Measurements from ENCODE around the gene DSCAML1.

DSCAML1 gene

DNA sequence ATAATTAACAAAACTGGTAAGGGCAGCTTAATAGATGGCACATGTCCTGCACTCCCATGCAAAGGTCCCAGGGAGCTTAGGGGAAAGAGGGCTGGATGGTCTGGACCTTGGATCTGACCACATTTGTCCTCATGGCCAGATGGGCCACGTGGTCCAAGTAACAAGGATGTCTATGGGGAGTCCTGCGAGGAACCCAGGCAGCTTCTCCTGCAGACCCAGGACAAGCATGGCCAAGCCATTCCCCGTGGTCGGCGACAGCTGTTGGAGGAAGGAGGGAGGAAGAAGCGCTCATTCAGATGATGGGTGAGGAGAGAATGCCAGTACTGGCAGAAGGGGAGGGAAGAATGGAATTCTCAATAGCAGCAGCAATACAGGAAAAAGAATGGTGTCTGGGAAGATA is 109.2 kb downstream of the DSCAML1 start:
- DNase-seq = no peak

GRCh38 chr11:117686711-117687110 is 110.3 kb downstream of the DSCAML1 start:
- no peak for DNase-seq

GRCh38 chr11:117685566-117685965 is 111.5 kb downstream of the DSCAML1 start:
- no peak for DNase-seq

- DNase-seq = no peak
Observed at GRCh38 chr11:117684731-117685130, 112.3 kb downstream of the DSCAML1 start.

DNA sequence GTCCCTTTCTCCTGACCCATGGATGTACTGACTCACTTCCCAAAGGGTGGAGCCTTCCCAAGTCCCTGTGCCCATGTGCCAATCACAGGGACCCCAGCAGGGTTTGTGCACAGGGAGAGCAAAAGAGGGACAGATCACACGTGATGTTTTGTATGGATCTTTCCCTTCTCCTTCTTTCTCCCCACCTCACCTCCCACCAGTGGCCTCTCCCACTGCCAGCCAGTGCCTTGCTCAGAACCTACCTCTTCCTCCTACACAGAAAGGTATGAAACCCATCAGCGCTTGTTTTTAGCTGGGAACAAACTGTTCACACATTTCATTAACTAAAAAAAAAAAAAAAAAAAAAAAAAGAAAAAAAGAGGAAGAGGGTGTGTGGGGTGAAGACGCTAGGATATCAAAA is 112.9 kb downstream of the DSCAML1 start:
- no peak for DNase-seq

DNA sequence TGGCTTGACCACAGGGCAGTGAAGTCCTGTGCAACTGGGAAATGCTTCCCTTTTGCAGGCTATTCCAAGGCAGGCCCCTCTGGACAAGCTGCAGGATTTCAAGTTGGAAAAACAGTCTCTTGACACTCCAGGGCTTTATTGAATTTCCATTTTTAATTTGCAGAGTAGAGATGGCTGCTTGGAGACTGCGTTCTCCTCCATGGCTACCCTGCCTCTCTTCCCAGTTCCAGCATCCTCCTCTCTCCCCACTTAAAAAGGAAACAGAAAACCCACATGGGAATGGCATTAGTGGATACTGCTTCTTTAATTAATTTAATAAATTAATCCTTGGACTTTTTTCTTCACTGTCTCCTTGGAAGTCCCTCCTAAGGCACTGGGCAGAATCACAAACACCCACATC is 115.6 kb downstream of the DSCAML1 start:
- DNase-seq = no peak

- no peak for DNase-seq
Observed at GRCh38 chr11:117679461-117679860, 117.6 kb downstream of the DSCAML1 start.

GRCh38 chr11:117678658-117679406 is 118.2 kb downstream of the DSCAML1 start:
- DNase-seq = no peak

DNA sequence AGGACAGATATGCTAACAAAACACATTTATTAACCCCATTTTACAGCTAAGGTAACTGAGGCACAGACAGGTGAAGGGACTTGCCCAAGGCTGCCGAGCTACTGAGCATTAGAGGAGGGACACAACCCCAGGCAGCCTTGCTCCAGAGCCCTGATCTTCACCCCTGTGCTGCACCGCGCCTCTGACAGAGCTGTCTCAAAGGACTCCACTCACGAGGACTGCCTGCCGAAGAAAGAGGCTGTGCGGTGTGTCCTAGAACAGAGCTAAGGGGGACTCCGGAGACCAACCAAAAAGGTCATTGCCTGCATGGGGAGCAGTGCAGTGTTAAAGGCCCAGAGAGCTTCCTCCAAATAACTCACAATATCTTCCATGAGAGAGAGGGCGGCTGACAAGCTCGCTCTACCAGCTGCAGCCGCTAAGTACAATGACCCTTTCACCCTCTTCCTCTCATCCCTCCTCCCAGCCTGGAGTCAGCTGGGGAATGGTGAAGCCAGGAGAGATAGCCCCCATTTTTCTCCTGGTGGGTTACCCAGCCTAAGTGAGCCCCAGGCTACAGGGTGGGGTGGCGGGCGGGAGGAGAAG is 119.2 kb downstream of the DSCAML1 start:
- DNase-seq = no peak

DNA sequence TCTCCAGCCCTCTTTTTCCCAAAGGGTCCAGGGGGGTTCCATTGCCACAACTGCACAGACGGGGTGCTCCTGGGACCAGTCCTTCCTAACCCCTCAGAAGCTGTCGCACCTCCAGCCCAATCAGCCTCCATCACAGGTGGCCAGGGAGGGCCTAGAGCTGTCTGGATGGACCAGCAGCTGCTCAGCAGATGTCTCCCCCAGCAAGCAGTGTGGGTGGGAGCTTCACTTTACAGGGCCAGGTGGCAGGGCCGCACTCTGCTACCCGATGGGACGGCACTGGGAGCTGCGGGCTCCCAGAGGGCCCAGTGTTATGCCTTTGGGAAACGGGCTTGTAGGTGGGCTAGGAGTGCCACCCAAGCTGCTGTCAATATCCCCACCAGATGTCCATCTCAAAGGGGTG is 120.5 kb downstream of the DSCAML1 start:
- no peak for DNase-seq

GRCh38 chr11:117673602-117674001 is 123.4 kb downstream of the DSCAML1 start:
- DNase-seq = no peak

DNA sequence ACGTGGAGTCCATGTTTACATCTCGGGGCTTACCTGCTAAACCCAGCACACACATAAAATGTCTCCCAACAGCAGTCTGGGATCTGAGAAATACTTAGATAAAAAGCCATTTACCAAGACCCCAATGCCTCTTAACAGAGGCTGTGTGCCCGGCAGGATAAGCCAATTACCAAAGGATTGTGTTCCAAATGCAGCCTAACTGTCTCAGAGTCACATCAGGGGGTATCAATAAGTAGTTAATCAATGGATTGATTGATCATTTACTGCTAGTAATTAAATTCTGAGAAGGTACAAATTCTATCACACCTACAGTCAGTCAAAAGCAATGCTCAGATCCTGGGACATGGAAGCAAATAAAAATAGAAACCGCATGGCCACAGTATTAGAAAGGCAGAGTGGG is 125.6 kb downstream of the DSCAML1 start:
- DNase-seq = no peak

- DNase-seq = no peak
Observed at GRCh38 chr11:117670924-117671323, 126.1 kb downstream of the DSCAML1 start.

- no peak for DNase-seq
Observed at GRCh38 chr11:117670443-117670842, 126.6 kb downstream of the DSCAML1 start.

DNA sequence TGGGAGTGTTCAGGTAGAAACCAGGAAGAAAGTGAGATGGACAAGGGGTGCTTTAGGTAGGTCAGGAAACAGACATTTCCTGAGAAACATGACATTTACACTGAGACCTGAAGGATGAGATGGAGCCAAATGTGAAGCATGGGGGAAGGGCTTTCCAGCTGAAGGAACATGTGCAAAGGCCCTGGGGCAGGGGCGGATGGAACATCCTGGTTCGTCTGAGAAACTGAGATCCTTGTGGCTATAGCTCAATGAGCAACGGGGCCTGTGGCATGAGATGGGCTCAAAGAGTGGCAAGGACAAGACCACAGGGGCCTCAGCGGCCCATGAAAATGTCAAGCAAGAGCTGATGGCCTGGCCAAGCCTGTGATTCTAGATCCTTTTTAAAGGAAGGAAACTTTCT is 127.4 kb downstream of the DSCAML1 start:
- no peak for DNase-seq

- DNase-seq = no peak
Observed at GRCh38 chr11:117669062-117669461, 128.0 kb downstream of the DSCAML1 start.

DNA sequence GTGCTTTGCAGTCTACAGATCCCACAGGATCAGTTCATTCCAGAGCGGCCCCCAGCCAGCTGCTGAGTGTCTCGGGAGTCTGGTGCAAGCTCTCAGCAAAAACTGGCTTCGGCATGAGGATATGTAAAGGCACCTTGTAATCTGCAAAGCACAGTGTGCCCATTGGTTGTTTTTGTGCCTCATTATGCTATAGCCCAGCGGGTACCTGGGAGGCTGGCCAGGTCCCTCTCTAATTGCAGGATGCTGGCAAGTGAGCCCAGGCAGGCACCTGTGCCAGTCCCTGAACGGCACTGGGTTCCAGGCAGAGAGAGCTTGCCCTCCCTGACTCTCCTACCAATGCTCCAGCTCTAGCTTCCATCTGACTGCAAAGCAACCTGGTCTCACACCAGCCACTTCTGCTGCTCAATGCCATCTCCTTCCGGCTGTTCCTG is 128.7 kb downstream of the DSCAML1 start:
- no peak for DNase-seq

DNA sequence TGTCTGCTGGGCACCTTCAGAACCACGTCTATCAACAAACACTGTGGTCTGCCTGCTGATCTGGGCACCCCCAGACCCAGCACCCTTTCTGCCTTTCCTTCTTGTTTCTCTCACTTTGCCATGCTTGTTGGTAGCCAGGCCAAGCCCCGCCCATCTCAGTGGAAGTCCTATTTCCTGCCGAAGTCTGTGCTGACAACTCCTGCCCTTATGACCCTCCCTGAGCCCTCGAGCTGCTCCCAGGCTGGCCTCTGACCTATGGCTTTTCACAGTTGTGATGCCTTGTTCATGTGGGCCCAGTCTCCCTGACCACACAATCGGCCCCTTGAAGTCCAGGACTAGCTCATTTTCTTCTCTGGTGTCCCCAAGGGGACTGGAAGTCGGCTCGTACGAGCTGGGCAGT is 132.1 kb downstream of the DSCAML1 start:
- no peak for DNase-seq

- DNase-seq = no peak
Observed at GRCh38 chr11:117663821-117664220, 133.2 kb downstream of the DSCAML1 start.

- no peak for DNase-seq
Observed at GRCh38 chr11:117663414-117663813, 133.6 kb downstream of the DSCAML1 start.

- DNase-seq = no peak
Observed at GRCh38 chr11:117662671-117663269, 134.2 kb downstream of the DSCAML1 start.

DNA sequence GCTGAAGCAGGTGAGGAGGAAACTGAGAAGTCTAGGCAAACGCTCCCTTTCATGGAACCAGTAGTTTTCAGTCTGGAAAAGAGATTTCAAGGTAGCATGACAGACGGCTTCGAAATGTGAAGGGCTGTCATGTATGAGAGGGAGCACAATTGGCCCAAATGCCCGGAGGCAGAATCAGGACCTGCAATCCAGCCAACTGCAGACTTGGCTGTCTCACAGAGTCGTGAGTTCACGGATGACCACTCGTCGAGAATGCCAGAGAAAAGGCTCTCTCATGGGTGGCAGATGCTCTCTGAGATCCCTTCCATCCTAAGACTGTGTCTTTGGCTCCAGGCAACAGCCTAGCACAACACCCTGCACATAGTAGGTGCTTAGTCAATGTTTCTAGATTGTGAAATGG is 134.8 kb downstream of the DSCAML1 start:
- no peak for DNase-seq

DNA sequence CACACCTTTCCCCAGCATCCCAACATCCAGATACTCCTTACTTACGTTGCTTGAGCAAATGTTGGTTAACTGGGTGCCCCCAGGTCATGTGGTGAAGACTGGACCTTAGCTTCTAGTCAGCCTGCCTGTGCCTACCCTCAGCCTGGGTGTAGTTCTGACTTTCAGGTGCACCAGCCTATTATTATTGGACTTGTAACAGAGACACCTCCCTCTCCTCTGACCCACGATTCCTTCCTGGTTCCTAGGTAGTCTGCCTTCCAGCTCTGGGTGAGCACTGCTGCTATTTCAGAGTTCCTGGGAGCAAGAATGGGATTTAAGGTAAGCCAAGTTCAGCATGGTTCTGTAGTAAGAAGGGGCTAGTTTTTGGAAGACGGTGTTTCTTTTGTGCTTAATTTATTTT is 138.2 kb downstream of the DSCAML1 start:
- no peak for DNase-seq

DNA sequence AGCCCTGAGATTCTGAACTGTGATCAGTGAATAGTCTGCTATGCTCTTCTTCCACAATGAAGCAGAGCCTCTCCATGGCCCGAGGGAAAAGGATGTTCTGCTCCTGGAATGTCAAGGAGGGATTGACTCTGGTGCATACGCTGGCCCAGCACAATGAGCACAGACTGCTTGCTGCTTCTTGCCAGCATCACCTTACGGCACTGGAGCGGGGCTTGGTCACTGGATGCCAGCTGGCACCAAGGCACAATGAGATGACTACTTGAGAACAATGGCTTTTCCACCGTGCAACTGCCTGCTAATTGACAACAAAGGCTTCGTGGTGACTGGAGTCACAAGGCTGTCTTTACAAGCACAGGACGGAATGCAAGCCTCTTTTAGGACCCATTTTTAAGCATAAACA is 139.2 kb downstream of the DSCAML1 start:
- no peak for DNase-seq

All from activated CD4-positive, alpha-beta T cell treated with anti-CD3 and anti-CD28 coated beads, Interleukin-2, amount 50 U/mL, for 4 hours (primary cell).